RWPE2 (cell line): ENCODE data around the gene SYTL5.

Experiments
- ATAC-seq: fragments of 200-7000 bp; cut with Tn5 transposase; 3 replicates; pipeline ENCODE4 v1.9.1; 2021; ENCODE audit warnings: low read depth
- DNase-seq: peaks from one replicate; pipeline ENCODE4 v3.0.0-alpha.2; 2020; ENCODE audit warnings: low spot score
- H3K27ac ChIP-seq: fragments of 450-650 bp; 2 replicates; pipeline ENCODE4 v1.5.1; 2017; ENCODE audit warnings: mild to moderate bottlenecking; ENCODE audit not compliant: poor library complexity, severe bottlenecking
- H3K27me3 ChIP-seq: fragments of 250-450 bp; sonication (Bioruptor Pico); 2 replicates; pipeline ENCODE4 v1.5.1; 2021; ENCODE audit warnings: mild to moderate bottlenecking, moderate library complexity; ENCODE audit not compliant: insufficient read depth, poor library complexity, severe bottlenecking
- H3K36me3 ChIP-seq: fragments of 250-450 bp; sonication (Bioruptor Pico); 2 replicates; pipeline ENCODE4 v1.5.1; 2020; ENCODE audit warnings: low read depth, mild to moderate bottlenecking, moderate library complexity
- H3K4me1 ChIP-seq: fragments of 250-450 bp; sonication (Bioruptor Pico); 2 replicates; pipeline ENCODE4 v1.5.1; 2021; ENCODE audit warnings: mild to moderate bottlenecking, moderate library complexity; ENCODE audit not compliant: insufficient read depth, poor library complexity, severe bottlenecking
- H3K4me3 ChIP-seq: fragments of 250-450 bp; sonication (Bioruptor Pico); 2 replicates; pipeline ENCODE4 v1.5.1; 2021; ENCODE audit warnings: mild to moderate bottlenecking, moderate library complexity; ENCODE audit not compliant: severe bottlenecking
- H3K9me3 ChIP-seq: fragments of 250-450 bp; sonication (Bioruptor Pico); 2 replicates; pipeline ENCODE4 v1.5.1; 2021; ENCODE audit warnings: mild to moderate bottlenecking, moderate library complexity; ENCODE audit not compliant: severe bottlenecking
- TF ChIP-seq, protein P1 (sequence below): fragments of 450-650 bp; IDR thresholded peaks from one replicate; pipeline ENCODE4 v1.5.1; 2017; ENCODE audit warnings: mild to moderate bottlenecking, moderate library complexity; ENCODE audit not compliant: poor library complexity, severe bottlenecking

Gene SYTL5

DNA sequence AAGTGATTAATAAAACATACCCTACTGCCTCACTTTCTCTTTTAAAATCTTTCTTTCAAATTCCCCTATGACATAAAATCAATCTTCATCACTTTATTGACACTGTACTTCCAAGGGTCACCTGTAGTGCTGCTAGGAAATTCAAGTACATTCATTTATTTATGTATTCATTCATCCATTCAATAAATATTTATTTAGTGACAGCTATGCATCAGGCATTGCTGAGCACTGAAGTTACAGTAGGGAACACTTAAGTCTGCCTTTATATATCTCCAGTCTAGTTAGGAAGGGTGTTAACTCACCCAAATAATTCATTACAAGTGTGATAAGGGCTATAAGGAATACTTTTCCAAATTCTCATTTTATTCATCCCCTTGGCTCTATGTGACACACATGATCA, 2.3 kb downstream of the SYTL5 start:
- no peaks in the 10 kb centered on the region for H3K9me3 ChIP-seq

DNA sequence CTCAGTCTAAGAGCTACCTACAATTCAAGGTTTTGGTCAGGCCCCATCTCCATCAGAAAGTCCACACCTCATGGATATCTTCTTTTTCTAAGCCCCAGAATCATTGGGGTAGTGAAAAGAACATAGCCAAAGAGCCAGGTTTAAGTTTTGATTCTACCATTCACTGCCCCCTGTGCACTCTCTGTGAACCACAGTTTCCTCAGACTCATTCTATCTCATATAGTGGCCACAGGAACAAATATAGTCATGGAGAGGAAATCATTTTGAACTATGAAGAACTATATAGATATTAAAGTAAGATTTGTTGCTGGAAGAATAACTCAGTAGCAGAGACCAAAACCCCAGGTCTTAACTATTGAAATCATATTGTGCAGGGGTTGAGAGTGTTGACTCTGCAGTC, 3.3 kb downstream of the SYTL5 start:
- no peak overlapping the region for H3K4me3 ChIP-seq
- no peaks in the 10 kb centered on the region for H3K27me3 ChIP-seq
- peaks cover 7% of the 10 kb centered on the region for H3K4me1 ChIP-seq
- TF ChIP-seq, protein P1, sequence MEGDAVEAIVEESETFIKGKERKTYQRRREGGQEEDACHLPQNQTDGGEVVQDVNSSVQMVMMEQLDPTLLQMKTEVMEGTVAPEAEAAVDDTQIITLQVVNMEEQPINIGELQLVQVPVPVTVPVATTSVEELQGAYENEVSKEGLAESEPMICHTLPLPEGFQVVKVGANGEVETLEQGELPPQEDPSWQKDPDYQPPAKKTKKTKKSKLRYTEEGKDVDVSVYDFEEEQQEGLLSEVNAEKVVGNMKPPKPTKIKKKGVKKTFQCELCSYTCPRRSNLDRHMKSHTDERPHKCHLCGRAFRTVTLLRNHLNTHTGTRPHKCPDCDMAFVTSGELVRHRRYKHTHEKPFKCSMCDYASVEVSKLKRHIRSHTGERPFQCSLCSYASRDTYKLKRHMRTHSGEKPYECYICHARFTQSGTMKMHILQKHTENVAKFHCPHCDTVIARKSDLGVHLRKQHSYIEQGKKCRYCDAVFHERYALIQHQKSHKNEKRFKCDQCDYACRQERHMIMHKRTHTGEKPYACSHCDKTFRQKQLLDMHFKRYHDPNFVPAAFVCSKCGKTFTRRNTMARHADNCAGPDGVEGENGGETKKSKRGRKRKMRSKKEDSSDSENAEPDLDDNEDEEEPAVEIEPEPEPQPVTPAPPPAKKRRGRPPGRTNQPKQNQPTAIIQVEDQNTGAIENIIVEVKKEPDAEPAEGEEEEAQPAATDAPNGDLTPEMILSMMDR: no peak
- H3K27ac ChIP-seq: no peak overlapping the region
- H3K9me3 ChIP-seq: no peaks in the 10 kb centered on the region
- H3K36me3 ChIP-seq: no peaks in the 10 kb centered on the region
- no peak for ATAC-seq
- no peak for DNase-seq

More for the DNA sequence above, 2.3 kb downstream of the SYTL5 start:
- H3K27ac ChIP-seq: no peak overlapping the region
- H3K36me3 ChIP-seq: no peaks in the 10 kb centered on the region
- DNase-seq (no peak), ATAC-seq (no peak)
- H3K4me3 ChIP-seq: no peak overlapping the region
- no peaks in the 10 kb centered on the region for H3K27me3 ChIP-seq
- H3K4me1 ChIP-seq: peaks cover 7% of the 10 kb centered on the region
- TF ChIP-seq, protein P1: no peak

DNA sequence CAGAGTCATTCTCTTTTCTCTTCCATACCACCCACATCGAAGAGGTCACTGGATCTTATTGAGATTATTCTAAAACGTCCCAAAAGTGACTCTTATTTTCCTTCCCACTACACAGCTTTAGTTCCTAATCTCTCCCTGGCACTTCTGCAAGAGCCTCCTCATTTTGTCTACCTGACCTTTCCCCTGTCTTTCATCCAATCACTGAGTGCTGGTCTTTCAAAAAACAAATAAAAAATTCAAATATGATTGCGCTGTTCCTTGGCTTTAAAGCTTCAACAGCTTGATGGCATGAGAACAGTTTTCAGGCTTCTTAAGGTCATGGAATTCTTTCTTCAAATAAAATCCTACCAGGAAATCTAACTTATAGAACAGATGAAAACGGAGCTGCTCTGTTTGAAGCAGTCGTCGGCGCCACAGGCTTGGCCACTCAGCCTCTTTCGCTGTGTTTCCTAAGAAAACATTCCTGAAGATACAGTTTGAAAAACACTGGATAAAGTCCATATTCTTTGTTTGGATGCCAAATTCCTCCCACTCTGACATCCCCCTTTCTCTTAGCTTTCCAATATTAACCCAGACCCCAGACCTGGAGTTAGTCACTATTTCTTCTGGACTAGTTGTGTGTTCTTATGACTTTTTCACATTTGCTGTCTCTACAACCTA, 12.5 kb downstream of the SYTL5 start:
- no peak overlapping the region for H3K4me3 ChIP-seq
- no peaks in the 10 kb centered on the region for H3K27me3 ChIP-seq
- H3K4me1 ChIP-seq: no peaks in the 10 kb centered on the region
- H3K36me3 ChIP-seq: no peaks in the 10 kb centered on the region
- TF ChIP-seq, protein P1: no peak
- DNase-seq: no peak
- H3K9me3 ChIP-seq: no peaks in the 10 kb centered on the region
- no peak for ATAC-seq
- no peak overlapping the region for H3K27ac ChIP-seq

DNA sequence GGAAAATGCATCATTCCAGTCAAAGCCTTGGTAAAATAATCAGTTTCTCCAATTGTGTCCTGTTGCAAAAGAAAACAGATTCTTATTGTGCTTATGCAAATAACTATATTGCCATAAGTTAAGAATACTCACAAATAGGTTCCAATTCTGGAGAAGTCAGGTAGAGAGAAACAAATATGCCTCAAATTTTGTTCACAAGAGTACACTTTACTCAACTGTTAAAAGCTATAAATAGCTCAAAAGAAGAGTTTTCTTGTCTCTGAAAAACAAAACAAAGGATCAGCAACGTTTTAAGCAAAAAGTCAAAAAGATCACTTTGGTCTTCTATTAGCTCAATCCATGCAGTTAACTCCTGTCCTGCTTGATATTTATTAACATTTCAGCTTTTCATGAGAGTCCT, 21.9 kb downstream of the SYTL5 start:
- DNase-seq: no peak
- H3K4me1 ChIP-seq: no peaks in the 10 kb centered on the region
- TF ChIP-seq, protein P1: no peak
- no peak for ATAC-seq
- H3K4me3 ChIP-seq: no peak overlapping the region
- H3K36me3 ChIP-seq: no peaks in the 10 kb centered on the region
- no peaks in the 10 kb centered on the region for H3K27me3 ChIP-seq
- no peak overlapping the region for H3K27ac ChIP-seq
- no peaks in the 10 kb centered on the region for H3K9me3 ChIP-seq

DNA sequence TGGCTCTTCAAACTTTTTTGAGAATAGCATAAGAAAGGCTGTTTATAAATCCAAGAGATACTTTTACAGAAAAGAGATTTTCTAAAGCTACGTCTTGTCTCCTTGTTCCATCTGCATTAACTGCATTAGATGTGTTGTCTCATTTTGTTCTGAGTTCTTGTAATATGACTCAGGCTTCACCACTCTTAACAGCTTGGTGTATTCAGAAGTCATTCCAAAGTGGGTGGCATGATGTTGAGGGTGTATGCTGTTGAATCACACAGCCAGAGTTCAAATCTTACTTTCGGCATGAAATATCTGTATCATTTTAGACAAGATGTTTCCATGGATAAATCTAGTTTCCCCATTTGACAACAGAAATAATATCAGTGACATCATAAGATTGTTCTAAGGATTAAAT, 30.1 kb downstream of the SYTL5 start:
- Histone ChIP-seq H3K9me3 (no peaks in the 10 kb centered on the region), H3K4me3 (no peak overlapping the region), H3K36me3 (no peaks in the 10 kb centered on the region), H3K4me1 (no peaks in the 10 kb centered on the region), H3K27me3 (no peaks in the 10 kb centered on the region), H3K27ac (no peak overlapping the region)
- TF ChIP-seq, protein P1: no peak
- ATAC-seq: no peak
- DNase-seq: no peak
